ENCODE data around the gene CAPZB.
"Not testable (repeated sequence)": the region's sequence is repeated elsewhere in the genome, so short reads cannot be mapped to it uniquely, and the experiment has no call there.

The CAPZB gene

DNA sequence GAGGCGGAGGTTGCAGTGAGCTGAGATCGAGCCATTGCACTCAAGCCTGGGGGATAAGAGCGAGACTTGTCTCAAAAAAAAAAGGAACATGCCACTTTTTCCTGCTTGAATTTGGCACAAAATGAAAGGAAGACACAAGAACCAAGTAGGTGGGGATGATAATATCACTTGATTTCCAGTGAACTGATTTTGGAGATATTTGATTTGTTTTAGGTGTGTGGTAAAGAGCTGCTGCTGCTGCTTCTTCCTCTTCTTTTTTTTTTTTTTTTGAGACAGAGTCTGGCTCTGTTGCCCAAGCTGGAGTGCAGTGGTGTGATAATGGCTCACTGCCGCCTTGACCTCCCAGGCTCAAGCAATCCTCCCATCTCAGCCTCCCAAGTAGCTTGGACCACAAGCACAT, 29.9 kb upstream of the CAPZB start:
- Histone ChIP-seq H3K4me1 (ENCODE audit: control insufficient read depth, insufficient read depth, low read length) (no peaks in the 10 kb centered on the region), H3K9me3 (ENCODE audit: control insufficient read depth, insufficient read depth, low read length) (no peaks in the 10 kb centered on the region), H3K27ac (ENCODE audit: low read depth, low read length) (no peak overlapping the region), H3K9ac (ENCODE audit: low read depth, low read length) (no peak overlapping the region), H3K36me3 (ENCODE audit: control insufficient read depth, insufficient read depth, low read length) (no peaks in the 10 kb centered on the region), H3K4me3 (ENCODE audit: low read depth, low read length) (no peak overlapping the region), H3K27me3 (ENCODE audit: control insufficient read depth, insufficient read depth, low read length) (no peaks in the 10 kb centered on the region)

DNA sequence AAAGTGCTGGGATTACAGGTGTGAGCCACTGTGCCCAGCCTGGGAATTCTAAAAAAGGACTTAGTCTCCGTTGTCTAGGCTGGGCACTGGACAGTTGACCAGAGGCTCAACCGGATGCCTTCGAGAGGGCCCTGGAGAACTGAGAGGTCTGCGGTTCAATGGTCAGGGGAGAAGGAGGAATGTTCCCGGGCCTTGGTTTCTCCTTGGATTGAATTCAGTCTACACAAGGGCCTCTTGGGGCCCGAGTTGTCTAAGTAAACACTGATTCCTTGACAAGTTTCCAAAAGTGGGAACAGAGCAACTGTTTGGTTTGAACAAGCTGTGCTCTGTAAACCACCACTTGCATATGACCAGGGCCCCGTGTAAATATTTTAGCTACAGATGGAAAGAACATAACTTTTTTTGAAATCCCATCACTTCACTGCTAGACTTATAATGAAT, 29.1 kb upstream of the CAPZB start:
- Histone ChIP-seq H3K27me3 (ENCODE audit: control insufficient read depth, insufficient read depth, low read length) (no peaks in the 10 kb centered on the region), H3K36me3 (ENCODE audit: control insufficient read depth, insufficient read depth, low read length) (no peaks in the 10 kb centered on the region), H3K27ac (ENCODE audit: low read depth, low read length) (no peak overlapping the region), H3K9me3 (ENCODE audit: control insufficient read depth, insufficient read depth, low read length) (no peaks in the 10 kb centered on the region), H3K4me3 (ENCODE audit: low read depth, low read length) (no peak overlapping the region), H3K9ac (ENCODE audit: low read depth, low read length) (no peak overlapping the region), H3K4me1 (ENCODE audit: control insufficient read depth, insufficient read depth, low read length) (no peaks in the 10 kb centered on the region)

DNA sequence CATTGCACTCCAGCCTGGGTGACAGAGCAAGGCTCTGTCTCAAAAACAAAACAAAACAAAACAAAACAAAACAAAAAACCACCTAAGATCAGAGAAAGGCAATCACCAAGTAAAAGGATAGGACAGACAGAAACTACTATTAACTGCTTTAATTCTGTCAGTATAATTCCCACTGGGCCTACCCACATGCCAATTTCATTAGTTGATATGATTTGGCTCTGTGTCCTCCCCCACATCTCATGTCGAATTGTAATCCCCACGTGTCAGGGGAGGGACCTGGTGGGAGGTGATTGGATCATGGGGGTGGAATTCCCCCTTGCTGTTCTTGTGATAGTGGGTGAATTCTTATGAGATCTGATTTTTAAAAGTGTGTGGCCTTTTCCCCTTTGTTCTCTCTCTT, 27.2 kb upstream of the CAPZB start:
- Histone ChIP-seq H3K4me1 (ENCODE audit: control insufficient read depth, insufficient read depth, low read length) (no peaks in the 10 kb centered on the region), H3K27ac (ENCODE audit: low read depth, low read length) (no peak overlapping the region), H3K27me3 (ENCODE audit: control insufficient read depth, insufficient read depth, low read length) (no peaks in the 10 kb centered on the region), H3K9me3 (ENCODE audit: control insufficient read depth, insufficient read depth, low read length) (no peaks in the 10 kb centered on the region), H3K36me3 (ENCODE audit: control insufficient read depth, insufficient read depth, low read length) (no peaks in the 10 kb centered on the region), H3K4me3 (ENCODE audit: low read depth, low read length) (no peak overlapping the region), H3K9ac (ENCODE audit: low read depth, low read length) (no peak overlapping the region)

DNA sequence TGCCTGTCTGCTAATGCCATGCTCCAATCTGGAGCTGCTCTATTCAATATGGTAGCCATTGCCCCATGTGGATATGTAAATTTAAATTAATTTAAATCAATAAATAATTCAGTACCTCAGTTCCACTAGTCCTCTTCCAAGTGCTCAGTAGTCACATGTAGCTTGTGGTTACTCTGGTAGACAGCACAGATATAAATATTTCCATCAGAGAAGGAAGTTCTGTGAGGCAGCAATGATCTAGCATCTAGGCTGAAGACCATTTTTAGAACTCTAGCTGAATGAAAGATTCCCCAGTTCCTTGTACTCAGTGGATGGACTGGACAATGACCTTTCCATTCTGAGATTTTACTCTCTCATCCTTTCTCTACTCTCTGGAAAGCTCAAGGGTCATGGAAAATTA, 25.8 kb upstream of the CAPZB start:
- Histone ChIP-seq H3K27me3 (ENCODE audit: control insufficient read depth, insufficient read depth, low read length) (no peaks in the 10 kb centered on the region), H3K4me1 (ENCODE audit: control insufficient read depth, insufficient read depth, low read length) (no peaks in the 10 kb centered on the region), H3K9ac (ENCODE audit: low read depth, low read length) (no peak overlapping the region)

DNA sequence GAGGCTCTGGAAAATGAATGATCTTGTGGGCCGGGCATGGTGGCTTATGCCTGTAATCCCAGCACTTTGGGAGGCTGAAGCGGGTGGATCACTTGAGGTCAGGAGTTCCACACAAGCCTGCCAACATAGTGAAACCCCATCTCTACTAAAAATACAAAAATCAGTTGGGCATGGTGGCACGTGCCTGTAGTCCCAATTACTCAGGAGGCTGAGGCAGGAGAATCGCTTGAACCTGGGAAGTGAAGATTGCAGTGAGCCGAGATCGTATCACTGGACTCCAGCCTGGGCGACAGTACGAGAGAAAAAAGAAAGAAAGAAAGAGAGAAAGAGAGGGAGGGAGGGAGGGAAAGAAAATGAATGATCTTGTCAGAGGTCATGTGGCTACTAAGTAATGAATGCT, 24.3 kb upstream of the CAPZB start:
- H3K36me3 ChIP-seq (ENCODE audit: control insufficient read depth, insufficient read depth, low read length); H3K27me3 ChIP-seq (ENCODE audit: control insufficient read depth, insufficient read depth, low read length); H3K9me3 ChIP-seq (ENCODE audit: control insufficient read depth, insufficient read depth, low read length); H3K27ac ChIP-seq (ENCODE audit: low read depth, low read length); H3K9ac ChIP-seq (ENCODE audit: low read depth, low read length); H3K4me3 ChIP-seq (ENCODE audit: low read depth, low read length); H3K4me1 ChIP-seq (ENCODE audit: control insufficient read depth, insufficient read depth, low read length): not testable (repeated sequence)

More for the DNA sequence above, 25.8 kb upstream of the CAPZB start:
- no peaks in the 10 kb centered on the region for H3K36me3 ChIP-seq (ENCODE audit: control insufficient read depth, insufficient read depth, low read length)
- no peak overlapping the region for H3K4me3 ChIP-seq (ENCODE audit: low read depth, low read length)
- H3K9me3 ChIP-seq (ENCODE audit: control insufficient read depth, insufficient read depth, low read length) = no peaks in the 10 kb centered on the region
- H3K27ac ChIP-seq (ENCODE audit: low read depth, low read length) = no peak overlapping the region

DNA sequence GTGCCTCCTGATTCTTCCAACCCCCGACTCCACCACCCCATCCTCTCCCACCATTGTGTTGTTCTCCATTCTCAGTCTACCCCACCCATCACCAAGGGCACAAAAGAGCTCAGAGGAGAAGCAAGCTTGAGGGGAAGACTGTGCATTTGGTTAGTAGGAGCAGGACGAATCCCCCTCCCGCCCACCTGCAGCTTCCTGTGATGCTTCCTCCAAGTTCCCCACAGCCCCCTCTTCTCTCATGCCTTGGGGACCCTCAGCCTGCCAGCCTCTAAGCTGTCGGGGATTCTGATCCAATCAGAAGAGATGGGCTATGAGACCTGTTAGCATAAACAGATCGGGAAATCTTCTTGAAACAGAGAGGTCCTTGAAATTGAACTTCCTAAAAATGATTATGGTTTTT, 22.2 kb upstream of the CAPZB start:
- Histone ChIP-seq H3K9me3 (ENCODE audit: control insufficient read depth, insufficient read depth, low read length) (no peaks in the 10 kb centered on the region), H3K4me1 (ENCODE audit: control insufficient read depth, insufficient read depth, low read length) (no peaks in the 10 kb centered on the region), H3K9ac (ENCODE audit: low read depth, low read length) (no peak overlapping the region), H3K4me3 (ENCODE audit: low read depth, low read length) (no peak overlapping the region), H3K27me3 (ENCODE audit: control insufficient read depth, insufficient read depth, low read length) (no peaks in the 10 kb centered on the region), H3K27ac (ENCODE audit: low read depth, low read length) (no peak overlapping the region), H3K36me3 (ENCODE audit: control insufficient read depth, insufficient read depth, low read length) (no peaks in the 10 kb centered on the region)

DNA sequence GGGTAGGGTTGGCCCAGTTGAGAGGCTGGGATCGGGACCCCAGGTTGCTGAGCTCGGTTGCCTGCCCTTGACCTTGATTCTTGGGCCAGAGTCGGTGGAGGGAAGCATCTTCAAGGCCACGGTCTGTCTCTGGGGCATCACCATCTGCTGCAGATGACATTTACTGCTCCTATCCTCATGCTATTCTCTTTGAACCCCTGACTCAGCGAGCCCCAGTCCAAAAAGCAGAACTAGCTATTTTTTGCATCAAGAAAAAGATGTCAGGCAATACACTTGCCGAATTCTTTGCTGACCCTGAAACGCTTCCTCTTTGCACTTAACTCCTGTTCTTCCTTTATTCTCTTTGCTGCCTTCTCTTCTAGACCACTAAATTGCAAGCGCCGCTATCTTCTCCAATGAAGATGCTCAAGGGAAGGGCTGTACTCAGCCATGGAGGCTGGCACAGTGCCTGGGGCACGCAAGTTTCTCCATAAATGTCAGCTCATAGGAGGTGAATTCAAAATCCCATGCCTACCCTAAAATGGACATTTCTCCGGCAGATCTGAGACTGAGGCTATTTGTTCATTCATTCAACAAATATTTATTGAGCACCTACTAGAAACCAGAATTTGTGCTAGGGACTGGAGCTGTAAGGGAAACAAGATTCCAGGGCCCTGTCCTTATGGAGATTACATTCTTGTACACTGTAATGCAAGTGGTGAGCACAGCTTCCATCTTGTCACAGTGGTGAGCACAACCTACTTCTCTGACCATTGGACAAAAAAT, 20.5 kb upstream of the CAPZB start:
- Histone ChIP-seq H3K9ac (ENCODE audit: low read depth, low read length) (no peak overlapping the region), H3K4me3 (ENCODE audit: low read depth, low read length) (no peak overlapping the region), H3K27me3 (ENCODE audit: control insufficient read depth, insufficient read depth, low read length) (no peaks in the 10 kb centered on the region), H3K9me3 (ENCODE audit: control insufficient read depth, insufficient read depth, low read length) (no peaks in the 10 kb centered on the region), H3K36me3 (ENCODE audit: control insufficient read depth, insufficient read depth, low read length) (no peaks in the 10 kb centered on the region), H3K27ac (ENCODE audit: low read depth, low read length) (no peak overlapping the region), H3K4me1 (ENCODE audit: control insufficient read depth, insufficient read depth, low read length) (no peaks in the 10 kb centered on the region)

DNA sequence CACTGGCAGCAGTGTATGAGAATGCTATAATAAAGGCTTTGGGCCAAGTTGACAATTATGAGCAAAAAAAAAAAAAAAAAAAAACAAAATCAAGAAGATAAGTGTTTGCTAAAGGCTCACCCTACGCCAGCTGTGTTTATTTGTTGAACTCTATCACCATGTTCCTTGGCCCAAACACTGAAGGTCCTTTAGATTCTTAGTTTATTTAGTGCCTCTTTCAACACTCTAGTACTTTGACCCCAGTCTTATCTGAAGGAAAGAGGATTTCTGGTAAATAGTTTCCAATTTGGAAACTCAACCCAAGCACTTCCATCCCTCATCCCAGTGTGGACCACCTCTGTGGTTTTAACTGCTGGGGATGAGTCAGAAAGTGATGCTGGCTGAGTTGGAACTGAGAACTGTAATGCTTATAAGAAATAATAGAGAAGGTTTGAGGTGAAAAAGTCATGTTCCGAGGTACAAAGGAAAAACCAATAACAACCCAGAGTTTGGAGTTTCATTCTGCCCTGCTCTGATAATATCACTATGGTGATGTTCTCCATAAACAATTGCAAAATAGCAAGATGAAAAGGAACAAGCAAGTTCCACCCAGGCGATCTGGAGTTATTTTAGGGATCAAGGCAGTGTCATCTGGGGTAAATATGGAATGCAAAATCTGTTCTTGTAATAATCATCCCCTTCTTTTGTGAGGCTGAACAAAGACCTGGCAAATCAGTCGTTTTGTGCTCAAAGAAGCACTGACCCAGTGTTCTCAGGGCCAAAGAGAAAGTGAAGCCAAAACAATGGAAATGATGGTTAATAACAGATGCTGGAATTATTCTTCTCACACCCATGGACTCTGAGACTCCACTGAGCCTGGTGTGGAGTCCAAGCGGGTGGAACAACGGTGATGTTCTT, 19.7 kb upstream of the CAPZB start:
- H3K27ac ChIP-seq (ENCODE audit: low read depth, low read length) = no peak overlapping the region
- no peaks in the 10 kb centered on the region for H3K4me1 ChIP-seq (ENCODE audit: control insufficient read depth, insufficient read depth, low read length)
- H3K9me3 ChIP-seq (ENCODE audit: control insufficient read depth, insufficient read depth, low read length) = no peaks in the 10 kb centered on the region
- H3K9ac ChIP-seq (ENCODE audit: low read depth, low read length) = no peak overlapping the region
- H3K4me3 ChIP-seq (ENCODE audit: low read depth, low read length) = no peak overlapping the region
- H3K27me3 ChIP-seq (ENCODE audit: control insufficient read depth, insufficient read depth, low read length) = no peaks in the 10 kb centered on the region
- H3K36me3 ChIP-seq (ENCODE audit: control insufficient read depth, insufficient read depth, low read length) = no peaks in the 10 kb centered on the region

DNA sequence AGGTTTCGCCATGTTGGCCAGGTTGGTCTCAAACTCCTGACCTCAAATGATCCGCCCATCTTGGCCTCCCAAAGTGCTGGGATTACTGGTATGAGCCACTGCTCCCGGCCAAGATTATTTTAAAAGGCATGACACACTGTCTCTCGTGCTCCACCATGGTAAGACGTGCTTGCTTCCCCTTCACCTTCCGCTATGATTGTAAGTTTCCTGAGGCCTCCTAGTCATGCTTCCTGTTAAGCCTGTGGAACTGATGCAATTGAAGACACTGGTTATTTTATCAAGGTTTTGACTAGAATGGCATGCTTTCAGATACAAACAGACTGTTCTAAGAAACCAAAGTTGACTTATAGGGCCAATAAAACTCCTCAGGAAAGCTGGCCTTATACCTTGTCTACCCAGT, 16.9 kb upstream of the CAPZB start:
- H3K4me1 ChIP-seq (ENCODE audit: control insufficient read depth, insufficient read depth, low read length); H3K9me3 ChIP-seq (ENCODE audit: control insufficient read depth, insufficient read depth, low read length); H3K27ac ChIP-seq (ENCODE audit: low read depth, low read length); H3K36me3 ChIP-seq (ENCODE audit: control insufficient read depth, insufficient read depth, low read length); H3K9ac ChIP-seq (ENCODE audit: low read depth, low read length); H3K4me3 ChIP-seq (ENCODE audit: low read depth, low read length); H3K27me3 ChIP-seq (ENCODE audit: control insufficient read depth, insufficient read depth, low read length): not testable (repeated sequence)

DNA sequence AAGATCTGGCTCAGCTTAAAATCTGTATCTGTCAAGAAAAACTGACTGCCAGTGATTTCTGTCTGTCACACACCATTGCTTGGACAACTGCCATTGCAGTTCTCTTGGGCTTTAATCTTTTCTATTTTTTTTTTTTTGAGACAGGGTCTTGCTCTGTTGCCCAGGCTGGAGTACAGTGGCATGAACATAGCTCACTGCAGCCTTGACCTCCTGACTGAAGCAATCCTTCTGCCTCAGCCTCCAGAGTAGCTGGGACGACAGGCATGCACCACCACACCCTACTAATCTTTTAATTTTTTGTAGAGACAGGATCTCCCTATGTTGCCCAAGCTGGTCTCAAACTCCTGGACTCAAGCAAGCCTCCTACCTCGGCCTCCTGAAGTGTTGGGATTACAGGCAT, 14.5 kb upstream of the CAPZB start:
- not testable (repeated sequence) for H3K27me3 ChIP-seq (ENCODE audit: control insufficient read depth, insufficient read depth, low read length); H3K9me3 ChIP-seq (ENCODE audit: control insufficient read depth, insufficient read depth, low read length); H3K9ac ChIP-seq (ENCODE audit: low read depth, low read length); H3K27ac ChIP-seq (ENCODE audit: low read depth, low read length); H3K4me3 ChIP-seq (ENCODE audit: low read depth, low read length); H3K4me1 ChIP-seq (ENCODE audit: control insufficient read depth, insufficient read depth, low read length); H3K36me3 ChIP-seq (ENCODE audit: control insufficient read depth, insufficient read depth, low read length)

DNA sequence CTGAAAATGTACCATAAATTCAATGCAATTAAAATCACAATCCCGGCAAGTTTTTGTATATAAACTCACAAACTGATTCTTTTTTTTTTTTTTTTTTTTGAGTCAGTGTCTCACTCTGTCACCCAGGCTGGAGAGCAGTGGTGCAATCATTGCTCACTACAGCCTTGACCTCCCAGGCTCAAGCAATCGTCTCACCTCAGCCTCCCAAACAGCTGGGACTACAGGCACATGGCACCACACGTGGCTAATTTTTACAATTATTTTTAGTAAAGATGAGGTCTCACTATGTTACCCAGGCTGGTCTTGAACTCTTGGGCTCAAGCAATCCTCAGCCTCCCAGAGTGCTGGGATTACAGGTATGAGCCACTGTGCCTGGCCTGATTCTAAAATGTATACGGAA, 12.1 kb upstream of the CAPZB start:
- not testable (repeated sequence) for H3K4me3 ChIP-seq (ENCODE audit: low read depth, low read length); H3K9me3 ChIP-seq (ENCODE audit: control insufficient read depth, insufficient read depth, low read length); H3K27me3 ChIP-seq (ENCODE audit: control insufficient read depth, insufficient read depth, low read length); H3K27ac ChIP-seq (ENCODE audit: low read depth, low read length); H3K4me1 ChIP-seq (ENCODE audit: control insufficient read depth, insufficient read depth, low read length); H3K9ac ChIP-seq (ENCODE audit: low read depth, low read length); H3K36me3 ChIP-seq (ENCODE audit: control insufficient read depth, insufficient read depth, low read length)

Measured in HUES48 (cell line).